H1 (cell line): ENCODE data around the gene GALNT1. TPM values are rescaled to one million over a fixed set of nuclear protein-coding genes. Genes with fewer than 3 reads are reported as not detected.

ENCODE experiments used
- CTCF ChIA-PET: fragments of 300-600 bp; sonication (Branson Sonifier 250); formaldehyde crosslinking; loops from one replicate; lab custom pipeline; 2021; ENCODE audit not compliant: partially characterized antibody; lab: Charles Lee
- POLR2A ChIA-PET: fragments of 300-600 bp; sonication (Branson Sonifier 250); formaldehyde crosslinking; loops from one replicate; lab custom pipeline; 2021; ENCODE audit warnings: inconsistent platforms; ENCODE audit not compliant: partially characterized antibody; lab: Charles Lee
- DNase-seq, 2 experiments: peaks; one replicate each; pipeline versions ENCODE4 v3.0.0 to v3.0.0-alpha.2; 2010 to 2022; ENCODE audit warnings: low spot score in 2 of 2, low read depth in 1 of 2, mixed read lengths in 1 of 2
- FAIRE-seq: peaks from 2 replicates; lab custom pipeline; 2011; peaks lifted over from hg19 to GRCh38; lab: Jason Lieb, UNC
- H2AFZ ChIP-seq: 2 replicates; pipeline ENCODE4 v1.8.1; 2012; ENCODE audit warnings: low read length, inconsistent platforms
- H2AK5ac ChIP-seq: 2 replicates; pipeline ENCODE4 v1.6.1; 2013; ENCODE audit warnings: low read depth, low read length
- H2BK120ac ChIP-seq: replicated peaks from 2 replicates; pipeline ENCODE3; 2013; ENCODE audit warnings: low read depth, low read length, inconsistent platforms
- H2BK12ac ChIP-seq: 2 replicates; pipeline ENCODE4 v1.6.1; 2013; ENCODE audit warnings: low read depth, low read length
- H2BK15ac ChIP-seq: 2 replicates; pipeline ENCODE4 v1.6.1; 2013; ENCODE audit warnings: low read length
- H2BK20ac ChIP-seq: 2 replicates; pipeline ENCODE4 v1.6.1; 2013; ENCODE audit warnings: low read length
- H2BK5ac ChIP-seq: 2 replicates; pipeline ENCODE4 v1.6.1; 2013; ENCODE audit warnings: low read depth, low read length
- H3K14ac ChIP-seq: 2 replicates; pipeline ENCODE4 v1.6.1; 2013; ENCODE audit warnings: inconsistent platforms; ENCODE audit not compliant: insufficient read length
- H3K18ac ChIP-seq: 2 replicates; pipeline ENCODE4 v1.6.1; 2013; ENCODE audit warnings: low read length; ENCODE audit errors: extremely low read depth
- H3K23ac ChIP-seq: 2 replicates; pipeline ENCODE4 v1.6.1; 2013; ENCODE audit warnings: inconsistent platforms; ENCODE audit not compliant: insufficient read length
- H3K23me2 ChIP-seq: 2 replicates; pipeline ENCODE4 v1.6.1; 2013; ENCODE audit warnings: low read depth, low read length
- H3K27ac ChIP-seq: 2 replicates; pipeline ENCODE4 v1.6.1; 2011; ENCODE audit warnings: low read depth, low read length, inconsistent platforms
- H3K27me3 ChIP-seq, 4 experiments: replicated peaks in 1 of 4; 1 replicate in 1 of 4; 2 replicates in 3 of 4; pipeline versions ENCODE4 v1.6.1 to v1.8.1; 2011 to 2013; ENCODE audit warnings: low read length in 3 of 4, mild to moderate bottlenecking in 3 of 4, inconsistent platforms in 2 of 4, mixed read lengths in 2 of 4, moderate library complexity in 1 of 4; ENCODE audit not compliant: control insufficient read depth in 3 of 4, insufficient read depth in 3 of 4; ENCODE audit errors: extremely low read depth in 1 of 4
- H3K36me3 ChIP-seq, 4 experiments: 2 replicates each; pipeline versions ENCODE4 v1.6.1 to v1.8.1; 2011 to 2013; ENCODE audit warnings: mild to moderate bottlenecking in 4 of 4, low read length in 3 of 4, moderate library complexity in 2 of 4, control low read depth in 1 of 4, inconsistent platforms in 1 of 4; ENCODE audit not compliant: insufficient read depth in 4 of 4, control insufficient read depth in 2 of 4
- H3K4ac ChIP-seq: replicated peaks from 2 replicates; pipeline ENCODE3; 2013; ENCODE audit warnings: low read length, low read depth, mixed read lengths, inconsistent platforms; ENCODE audit not compliant: insufficient read length
- H3K4me1 ChIP-seq, 4 experiments: replicated peaks in 1 of 4; 1 replicate in 1 of 4; 2 replicates in 3 of 4; pipeline versions ENCODE4 v1.6.1 to v1.8.1; 2011 to 2013; ENCODE audit warnings: low read length in 3 of 4, inconsistent platforms in 2 of 4, mixed read lengths in 1 of 4; ENCODE audit not compliant: insufficient read depth in 4 of 4, control insufficient read depth in 3 of 4
- H3K4me2 ChIP-seq, 2 experiments: 2 replicates each; pipeline versions ENCODE4 v1.6.1 to v1.8.1; 2011 to 2013; ENCODE audit warnings: low read depth in 2 of 2, low read length in 2 of 2, control low read depth in 1 of 2, inconsistent platforms in 1 of 2, mild to moderate bottlenecking in 1 of 2; ENCODE audit not compliant: insufficient read depth in 1 of 2
- H3K4me3 ChIP-seq, 4 experiments: fragments of 200-600, 300-600 bp in 1 of 4; sonication (generic), shearing (Covaris generic), sonication (Bioruptor Twin) in 1 of 4; 2 replicates each; pipeline versions ENCODE4 v1.5.1 to v1.8.1; 2011 to 2016; ENCODE audit warnings: low read length in 4 of 4, low read depth in 3 of 4, control low read depth in 2 of 4, inconsistent platforms in 2 of 4, mild to moderate bottlenecking in 2 of 4, mixed read lengths in 1 of 4, moderate library complexity in 1 of 4; ENCODE audit not compliant: insufficient read depth in 2 of 4; ENCODE audit errors: extremely low read depth in 1 of 4
- H3K56ac ChIP-seq: replicated peaks from 2 replicates; pipeline ENCODE3; 2013; ENCODE audit warnings: low read depth, mild to moderate bottlenecking, mixed read lengths, low read length, inconsistent platforms; ENCODE audit not compliant: insufficient read length
- H3K79me1 ChIP-seq: 2 replicates; pipeline ENCODE4 v1.6.1; 2013; ENCODE audit warnings: low read depth, low read length, control low read depth
- H3K79me2 ChIP-seq, 2 experiments: 2 replicates each; pipeline versions ENCODE4 v1.6.1 to v1.8.1; 2012 to 2013; ENCODE audit warnings: low read length in 2 of 2, mild to moderate bottlenecking in 2 of 2, inconsistent platforms in 1 of 2; ENCODE audit not compliant: insufficient read depth in 2 of 2, control insufficient read depth in 1 of 2
- H3K9ac ChIP-seq, 4 experiments: replicated peaks in 1 of 4; 1 replicate in 1 of 4; 2 replicates in 3 of 4; pipeline versions ENCODE4 v1.6.1 to v1.8.1; 2011 to 2013; ENCODE audit warnings: low read depth in 3 of 4, low read length in 3 of 4, control low read depth in 2 of 4, mild to moderate bottlenecking in 2 of 4, moderate library complexity in 2 of 4, inconsistent platforms in 1 of 4; ENCODE audit errors: extremely low read depth in 1 of 4
- H3K9me3 ChIP-seq, 2 experiments: 2 replicates each; pipeline versions ENCODE4 v1.6.1 to v1.8.1; 2012 to 2013; ENCODE audit warnings: mild to moderate bottlenecking in 2 of 2, moderate library complexity in 2 of 2, control low read depth in 1 of 2, inconsistent platforms in 1 of 2, low read depth in 1 of 2, low read length in 1 of 2, mixed read lengths in 1 of 2; ENCODE audit not compliant: insufficient read depth in 2 of 2
- H4K20me1 ChIP-seq, 2 experiments: replicated peaks in 1 of 2; 2 replicates each; pipeline versions ENCODE3 to v1.8.1; 2011 to 2013; ENCODE audit warnings: inconsistent platforms in 2 of 2, low read length in 2 of 2, mild to moderate bottlenecking in 1 of 2; ENCODE audit not compliant: insufficient read depth in 2 of 2, control insufficient read depth in 1 of 2
- H4K5ac ChIP-seq: 2 replicates; pipeline ENCODE4 v1.6.1; 2013; ENCODE audit warnings: low read length, low read depth, mixed read lengths, inconsistent platforms; ENCODE audit not compliant: insufficient read length
- H4K8ac ChIP-seq: 2 replicates; pipeline ENCODE4 v1.8.0; 2013; ENCODE audit warnings: mild to moderate bottlenecking, moderate library complexity, low read length, inconsistent platforms; ENCODE audit not compliant: insufficient read depth; ENCODE audit errors: extremely low read depth
- H4K91ac ChIP-seq: replicated peaks from 2 replicates; pipeline ENCODE3; 2013; ENCODE audit warnings: low read length, mixed read lengths, inconsistent platforms; ENCODE audit not compliant: insufficient read length
- BRCA1 ChIP-seq: IDR thresholded peaks from 2 replicates; pipeline ENCODE4 v1.6.1; 2012; ENCODE audit warnings: low read depth, low read length, improper control_type of control experiment
- CBX8 ChIP-seq: fragments of 300-800, 300-1000 bp; sonication (generic); IDR thresholded peaks from 2 replicates; pipeline ENCODE4 v1.7.1; 2016; ENCODE audit warnings: low read depth, low read length, borderline replicate concordance
- CEBPB ChIP-seq: IDR thresholded peaks from 2 replicates; pipeline ENCODE4 v1.6.1; 2012; ENCODE audit warnings: low read depth, low read length
- EP300 ChIP-seq, 2 experiments: IDR thresholded peaks; 1 replicate in 1 of 2; 2 replicates in 1 of 2; pipeline ENCODE4 v1.6.1; 2011 to 2012; ENCODE audit warnings: low read depth in 2 of 2, low read length in 2 of 2, mild to moderate bottlenecking in 2 of 2, borderline replicate concordance in 1 of 2, inconsistent platforms in 1 of 2, moderate library complexity in 1 of 2
- HDAC6 ChIP-seq: IDR thresholded peaks from one replicate; pipeline ENCODE4 v1.7.1; 2012; ENCODE audit warnings: low read depth, mild to moderate bottlenecking, inconsistent platforms, low read length, moderate library complexity
- JUND ChIP-seq: IDR thresholded peaks from 2 replicates; pipeline ENCODE4 v1.6.1; 2011; ENCODE audit warnings: mild to moderate bottlenecking, improper control_type of control experiment, low read length
- KDM1A ChIP-seq: fragments of 200-600, 300-600 bp; sonication (generic); IDR thresholded peaks from 2 replicates; pipeline ENCODE4 v1.7.1; 2016; ENCODE audit warnings: mild to moderate bottlenecking, low read length, borderline replicate concordance
- KDM5A ChIP-seq: fragments of 200-600 bp; IDR thresholded peaks from 2 replicates; pipeline ENCODE4 v1.7.1; 2012; ENCODE audit warnings: mild to moderate bottlenecking, low read length, inconsistent platforms, mixed read lengths
- RAD21 ChIP-seq, 2 experiments: IDR thresholded peaks in 1 of 2; conservative IDR thresholded peaks in 1 of 2; 2 replicates each; pipeline ENCODE4 v1.6.1; 2011; ENCODE audit warnings: low read depth in 2 of 2, low read length in 2 of 2, improper control_type of control experiment in 1 of 2, inconsistent platforms in 1 of 2, mild to moderate bottlenecking in 1 of 2, moderate library complexity in 1 of 2
- SIRT6 ChIP-seq: IDR thresholded peaks from one replicate; pipeline ENCODE4 v1.7.1; 2012; ENCODE audit warnings: low read length, inconsistent platforms
- SP1 ChIP-seq: IDR thresholded peaks from 2 replicates; pipeline ENCODE4 v1.6.1; 2011; ENCODE audit warnings: low read depth, low read length
- SP2 ChIP-seq: IDR thresholded peaks from 2 replicates; pipeline ENCODE4 v1.6.1; 2012; ENCODE audit warnings: mild to moderate bottlenecking, low read length, inconsistent platforms
- TAF1 ChIP-seq: IDR thresholded peaks from 2 replicates; pipeline ENCODE4 v1.6.1; 2011; ENCODE audit warnings: mild to moderate bottlenecking, low read depth, low read length
- ZNF274 ChIP-seq: IDR thresholded peaks from 2 replicates; pipeline ENCODE4 v1.7.0; 2012; ENCODE audit warnings: low read length, borderline replicate concordance; ENCODE audit errors: extremely low read depth
- WGBS, 2 experiments: shearing (Covaris generic) in 1 of 2; methylation state at CpG; one replicate each; pipeline versions ENCODE4 v1.1.6 to v1.1.7; 2013 to 2015; ENCODE audit warnings: low lambda C conversion rate in 2 of 2, mixed read lengths in 2 of 2, inconsistent platforms in 1 of 2, low coverage in 1 of 2, missing lambda C conversion rate in 1 of 2; ENCODE audit not compliant: insufficient replicate concordance in 2 of 2, insufficient coverage in 1 of 2, insufficient read length in 1 of 2; ENCODE audit errors: extremely low coverage in 1 of 2, missing lambda C conversion rate in 1 of 2; 5-methylcytosine and 5-hydroxymethylcytosine counted together
- polyA plus RNA-seq, 7 experiments: library from polyadenylated mRNA; depleted of rRNA in 3 of 7; stranded (reverse) in 5 of 7; unstranded in 2 of 7; fragments of >200 nt in 5 of 7; fragments of 200-250 nt in 2 of 7; gene quantifications; 1 replicate in 5 of 7; 2 replicates in 1 of 7; 4 replicates in 1 of 7; pipeline versions ENCODE4 v1.2.1 to v1.2.3, GENCODE V29; 2011 to 2013; ENCODE audit warnings: missing spikeins in 2 of 7, mixed read lengths in 2 of 7
- total RNA-seq: library from RNA; stranded (reverse); fragmentation: NEBNext Ultra II Directional; extraction: Animal tissue kit (Norgen Biotek cat#: 25700); gene quantifications from 2 replicates; pipeline ENCODE4 v1.2.1, GENCODE V29; 2021
- TF ChIP-seq, protein P1 (sequence below): IDR thresholded peaks from 2 replicates; pipeline ENCODE4 v1.6.1; 2012; ENCODE audit warnings: inconsistent platforms

The GALNT1 gene
- total and polyA plus RNA-seq, 2 of the 8 experiments (the other 6 are each of a cell fraction or from before 2014, with no cell fraction given): 22.4 to 101 TPM

DNA sequence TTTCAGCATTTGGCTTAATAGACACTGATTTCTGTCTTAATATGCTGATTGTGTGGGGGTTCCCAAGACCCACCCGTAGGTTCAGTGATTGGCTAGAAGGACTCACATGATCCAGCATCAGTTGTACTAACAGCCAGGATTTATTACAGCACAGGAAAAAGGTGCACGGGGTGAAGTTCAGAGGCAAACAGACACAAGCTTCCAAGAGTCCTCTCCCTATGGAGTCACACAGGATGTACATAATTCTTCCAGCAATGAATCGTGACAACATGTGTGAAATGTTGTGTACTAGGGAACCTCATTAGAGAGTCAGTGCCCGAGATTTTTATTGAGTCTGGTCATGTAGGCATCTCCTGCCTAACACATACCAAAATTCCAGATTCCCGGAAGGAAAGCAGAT, 52.8 kb downstream of the GALNT1 start:
- H4K5ac ChIP-seq: no peak overlapping the region
- H2AK5ac ChIP-seq: no peak overlapping the region
- H3K4ac ChIP-seq: no peak overlapping the region
- no peaks in the 10 kb centered on the region for H4K20me1 ChIP-seq
- H3K27ac ChIP-seq: no peak overlapping the region
- H3K79me1 ChIP-seq: no peaks in the 10 kb centered on the region
- H3K23ac ChIP-seq: no peak overlapping the region
- H3K9ac ChIP-seq: no peak overlapping the region
- H3K23me2 ChIP-seq: no peaks in the 10 kb centered on the region
- WGBS, 2 experiments: 89% methylated on average over 5 of the region's 5 CpGs; no CpG with 5 or more reads in 1 of the 2 experiments
- no peak for FAIRE-seq
- ChIA-PET POLR2A (no interaction called here), CTCF (no interaction called here)
- H3K79me2 ChIP-seq: no peaks in the 10 kb centered on the region; a peak in 1 of 4 replicates
- H3K4me2 ChIP-seq: no peak overlapping the region
- H2AFZ ChIP-seq: no peak overlapping the region
- H4K8ac ChIP-seq: no peak overlapping the region
- no peak overlapping the region for H2BK15ac ChIP-seq
- no peak for DNase-seq
- peaks cover 3 to 4% of the 10 kb centered on the region in 2 experiments; a peak in 3 of 4 replicates for H3K9me3 ChIP-seq
- H3K14ac ChIP-seq: no peak overlapping the region
- H2BK12ac ChIP-seq: no peak overlapping the region
- H3K18ac ChIP-seq: no peak overlapping the region
- H3K36me3 ChIP-seq: peaks cover 0 to 13% (median 0%) of the 10 kb centered on the region in 4 experiments; a peak in 1 of 8 replicates
- H3K27me3 ChIP-seq: no peaks in the 10 kb centered on the region
- no peaks in the 10 kb centered on the region for H3K4me1 ChIP-seq
- no peak overlapping the region for H3K4me3 ChIP-seq
- no peak overlapping the region for H2BK120ac ChIP-seq
- H2BK20ac ChIP-seq: no peak overlapping the region
- no peak overlapping the region for H4K91ac ChIP-seq
- no peak overlapping the region for H3K56ac ChIP-seq
- H2BK5ac ChIP-seq: no peak overlapping the region
- TF ChIP-seq CEBPB (no peak), HDAC6 (no peak), RAD21 (IDR thresholded peaks at IDR 0.05 in 1 of 2, conservative IDR thresholded peaks at IDR 0.05 in 1 of 2; ENCODE audit: low read depth in 2 of 2, low read length in 2 of 2) (no peak), SIRT6 (no peak), KDM5A (no peak), EP300 (IDR thresholded peaks at IDR 0.05; ENCODE audit: borderline replicate concordance in 1 of 2, low read depth in 2 of 2, low read length in 2 of 2) (no peak), SP1 (no peak), TAF1 (no peak), BRCA1 (no peak), JUND (no peak), KDM1A (no peak), SP2 (no peak), ZNF274 (no peak), CBX8 (no peak)
- TF ChIP-seq, protein P1, sequence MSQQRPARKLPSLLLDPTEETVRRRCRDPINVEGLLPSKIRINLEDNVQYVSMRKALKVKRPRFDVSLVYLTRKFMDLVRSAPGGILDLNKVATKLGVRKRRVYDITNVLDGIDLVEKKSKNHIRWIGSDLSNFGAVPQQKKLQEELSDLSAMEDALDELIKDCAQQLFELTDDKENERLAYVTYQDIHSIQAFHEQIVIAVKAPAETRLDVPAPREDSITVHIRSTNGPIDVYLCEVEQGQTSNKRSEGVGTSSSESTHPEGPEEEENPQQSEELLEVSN: no peak
